ENCODE data around the gene RNASET2. TPM values are rescaled to one million over a fixed set of nuclear protein-coding genes. Genes with fewer than 3 reads are reported as not detected.

Gene RNASET2
- total and polyA plus RNA-seq, 2 of the 13 experiments (the other 11 are each of a cell fraction or from before 2014, with no cell fraction given), result 44.6 to 597 TPM

DNA sequence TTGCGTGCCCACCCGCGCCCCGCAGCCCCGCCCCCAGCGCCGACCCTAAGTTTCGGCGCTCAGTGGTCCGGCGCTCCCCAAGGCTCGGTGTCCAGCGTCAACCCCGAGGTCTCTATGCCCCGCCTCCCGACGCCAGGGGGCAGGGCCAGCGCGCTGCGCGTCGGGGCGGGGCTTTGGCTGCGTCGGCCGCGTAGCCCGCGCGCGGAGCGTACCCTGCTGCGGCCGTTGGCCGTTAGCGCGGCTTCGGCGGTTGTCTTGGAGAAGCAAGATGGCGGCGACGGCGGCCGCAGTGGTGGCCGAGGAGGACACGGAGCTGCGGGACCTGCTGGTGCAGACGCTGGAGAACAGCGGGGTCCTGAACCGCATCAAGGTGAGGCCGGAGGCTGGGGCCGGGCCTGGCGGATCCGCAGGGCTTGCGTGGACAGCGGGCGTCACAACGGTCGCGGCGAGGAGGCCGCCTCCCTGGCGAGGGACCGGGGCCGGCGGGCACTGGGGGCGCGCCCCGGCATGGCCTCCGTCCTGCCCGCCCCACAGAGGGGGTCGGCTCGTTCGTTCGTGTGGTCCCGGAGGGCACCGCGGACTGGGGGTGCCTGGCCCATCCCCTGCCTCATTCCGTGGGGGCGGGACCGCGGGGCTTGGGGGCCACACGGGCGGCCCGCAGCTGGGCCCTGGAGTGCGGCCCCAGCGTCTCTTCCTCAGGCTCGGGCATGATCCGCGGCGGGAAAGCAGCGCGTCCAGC is 43.0 kb upstream of the RNASET2 start, which contains the start of gene CEP43 (continued):
- TF ChIP-seq, protein P1, sequence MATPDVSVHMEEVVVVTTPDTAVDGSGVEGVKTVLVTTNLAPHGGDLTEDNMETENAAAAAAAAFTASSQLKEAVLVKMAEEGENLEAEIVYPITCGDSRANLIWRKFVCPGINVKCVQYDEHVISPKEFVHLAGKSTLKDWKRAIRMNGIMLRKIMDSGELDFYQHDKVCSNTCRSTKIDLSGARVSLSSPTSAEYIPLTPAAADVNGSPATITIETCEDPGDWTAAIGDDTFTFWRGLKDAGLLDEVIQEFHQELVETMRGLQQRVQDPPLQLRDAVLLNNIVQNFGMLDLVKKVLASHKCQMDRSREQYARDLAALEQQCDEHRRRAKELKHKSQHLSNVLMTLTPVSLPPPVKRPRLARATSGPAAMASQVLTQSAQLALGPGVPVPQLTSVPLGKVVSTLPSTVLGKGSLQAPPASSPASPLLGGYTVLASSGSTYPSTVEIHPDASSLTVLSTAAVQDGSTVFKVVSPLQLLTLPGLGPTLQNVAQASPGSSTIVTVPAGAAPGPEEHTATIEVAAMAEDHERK (CRISPR knock-in tag; IDR thresholded peaks at IDR 0.05; ENCODE audit: low read depth), result peak; percentile 97
- TF ChIP-seq ZNF34 (CRISPR knock-in tag; IDR thresholded peaks at IDR 0.05; ENCODE audit: borderline replicate concordance) (0 out of 2 replicates have a peak, but pooled peaks have one; percentile 15), KLF16 (CRISPR knock-in tag; IDR thresholded peaks at IDR 0.05) (peak in 1 of 2 experiments; percentile 85; a peak in 2 of 4 replicates), ZNF274 (CRISPR knock-in tag; IDR thresholded peaks at IDR 0.05) (peak; percentile 20; the same call in 1 of the 2 replicates), ZMYM2 (CRISPR knock-in tag; IDR thresholded peaks at IDR 0.05) (no peak), KMT2A (CRISPR knock-in tag; IDR thresholded peaks at IDR 0.05) (peak; percentile 77), ZNF713 (CRISPR knock-in tag; IDR thresholded peaks at IDR 0.05) (peak; percentile 95; the same call in 1 of the 2 replicates), NFYC (CRISPR knock-in tag; IDR thresholded peaks at IDR 0.05) (peak; percentile 7), ZNF180 (CRISPR knock-in tag; IDR thresholded peaks at IDR 0.05; ENCODE audit: borderline replicate concordance, low read depth) (0 out of 2 replicates have a peak, but pooled peaks have one; percentile 1), MYC (CRISPR knock-in tag; IDR thresholded peaks at IDR 0.05; ENCODE audit: borderline replicate concordance) (peak; percentile 13), SALL2 (CRISPR knock-in tag; IDR thresholded peaks at IDR 0.05) (peak; percentile 91), ZNF260 (CRISPR knock-in tag; IDR thresholded peaks at IDR 0.05; ENCODE audit: borderline replicate concordance, low read depth) (no peak), DR1 (CRISPR knock-in tag; IDR thresholded peaks at IDR 0.05) (peak; percentile 48; the same call in 1 of the 2 replicates), KMT2B (CRISPR knock-in tag; IDR thresholded peaks at IDR 0.05) (peak; percentile 77)
- TF ChIP-seq, protein P2, sequence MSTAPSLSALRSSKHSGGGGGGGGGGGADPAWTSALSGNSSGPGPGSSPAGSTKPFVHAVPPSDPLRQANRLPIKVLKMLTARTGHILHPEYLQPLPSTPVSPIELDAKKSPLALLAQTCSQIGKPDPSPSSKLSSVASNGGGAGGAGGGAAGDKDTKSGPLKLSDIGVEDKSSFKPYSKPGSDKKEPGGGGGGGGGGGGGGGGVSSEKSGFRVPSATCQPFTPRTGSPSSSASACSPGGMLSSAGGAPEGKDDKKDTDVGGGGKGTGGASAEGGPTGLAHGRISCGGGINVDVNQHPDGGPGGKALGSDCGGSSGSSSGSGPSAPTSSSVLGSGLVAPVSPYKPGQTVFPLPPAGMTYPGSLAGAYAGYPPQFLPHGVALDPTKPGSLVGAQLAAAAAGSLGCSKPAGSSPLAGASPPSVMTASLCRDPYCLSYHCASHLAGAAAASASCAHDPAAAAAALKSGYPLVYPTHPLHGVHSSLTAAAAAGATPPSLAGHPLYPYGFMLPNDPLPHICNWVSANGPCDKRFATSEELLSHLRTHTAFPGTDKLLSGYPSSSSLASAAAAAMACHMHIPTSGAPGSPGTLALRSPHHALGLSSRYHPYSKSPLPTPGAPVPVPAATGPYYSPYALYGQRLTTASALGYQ (CRISPR knock-in tag; IDR thresholded peaks at IDR 0.05), result peak; percentile 52
- TF ChIP-seq, protein P3, sequence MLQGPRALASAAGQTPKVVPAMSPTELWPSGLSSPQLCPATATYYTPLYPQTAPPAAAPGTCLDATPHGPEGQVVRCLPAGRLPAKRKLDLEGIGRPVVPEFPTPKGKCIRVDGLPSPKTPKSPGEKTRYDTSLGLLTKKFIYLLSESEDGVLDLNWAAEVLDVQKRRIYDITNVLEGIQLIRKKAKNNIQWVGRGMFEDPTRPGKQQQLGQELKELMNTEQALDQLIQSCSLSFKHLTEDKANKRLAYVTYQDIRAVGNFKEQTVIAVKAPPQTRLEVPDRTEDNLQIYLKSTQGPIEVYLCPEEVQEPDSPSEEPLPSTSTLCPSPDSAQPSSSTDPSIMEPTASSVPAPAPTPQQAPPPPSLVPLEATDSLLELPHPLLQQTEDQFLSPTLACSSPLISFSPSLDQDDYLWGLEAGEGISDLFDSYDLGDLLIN (CRISPR knock-in tag; IDR thresholded peaks at IDR 0.05; ENCODE audit: borderline replicate concordance), result 0 out of 2 replicates have a peak, but pooled peaks have one; percentile 14
- TF ChIP-seq, protein P4, sequence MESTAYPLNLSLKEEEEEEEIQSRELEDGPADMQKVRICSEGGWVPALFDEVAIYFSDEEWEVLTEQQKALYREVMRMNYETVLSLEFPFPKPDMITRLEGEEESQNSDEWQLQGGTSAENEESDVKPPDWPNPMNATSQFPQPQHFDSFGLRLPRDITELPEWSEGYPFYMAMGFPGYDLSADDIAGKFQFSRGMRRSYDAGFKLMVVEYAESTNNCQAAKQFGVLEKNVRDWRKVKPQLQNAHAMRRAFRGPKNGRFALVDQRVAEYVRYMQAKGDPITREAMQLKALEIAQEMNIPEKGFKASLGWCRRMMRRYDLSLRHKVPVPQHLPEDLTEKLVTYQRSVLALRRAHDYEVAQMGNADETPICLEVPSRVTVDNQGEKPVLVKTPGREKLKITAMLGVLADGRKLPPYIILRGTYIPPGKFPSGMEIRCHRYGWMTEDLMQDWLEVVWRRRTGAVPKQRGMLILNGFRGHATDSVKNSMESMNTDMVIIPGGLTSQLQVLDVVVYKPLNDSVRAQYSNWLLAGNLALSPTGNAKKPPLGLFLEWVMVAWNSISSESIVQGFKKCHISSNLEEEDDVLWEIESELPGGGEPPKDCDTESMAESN (CRISPR knock-in tag; conservative IDR thresholded peaks at IDR 0.05), result peak; percentile 98
- TF ChIP-seq, protein P5, sequence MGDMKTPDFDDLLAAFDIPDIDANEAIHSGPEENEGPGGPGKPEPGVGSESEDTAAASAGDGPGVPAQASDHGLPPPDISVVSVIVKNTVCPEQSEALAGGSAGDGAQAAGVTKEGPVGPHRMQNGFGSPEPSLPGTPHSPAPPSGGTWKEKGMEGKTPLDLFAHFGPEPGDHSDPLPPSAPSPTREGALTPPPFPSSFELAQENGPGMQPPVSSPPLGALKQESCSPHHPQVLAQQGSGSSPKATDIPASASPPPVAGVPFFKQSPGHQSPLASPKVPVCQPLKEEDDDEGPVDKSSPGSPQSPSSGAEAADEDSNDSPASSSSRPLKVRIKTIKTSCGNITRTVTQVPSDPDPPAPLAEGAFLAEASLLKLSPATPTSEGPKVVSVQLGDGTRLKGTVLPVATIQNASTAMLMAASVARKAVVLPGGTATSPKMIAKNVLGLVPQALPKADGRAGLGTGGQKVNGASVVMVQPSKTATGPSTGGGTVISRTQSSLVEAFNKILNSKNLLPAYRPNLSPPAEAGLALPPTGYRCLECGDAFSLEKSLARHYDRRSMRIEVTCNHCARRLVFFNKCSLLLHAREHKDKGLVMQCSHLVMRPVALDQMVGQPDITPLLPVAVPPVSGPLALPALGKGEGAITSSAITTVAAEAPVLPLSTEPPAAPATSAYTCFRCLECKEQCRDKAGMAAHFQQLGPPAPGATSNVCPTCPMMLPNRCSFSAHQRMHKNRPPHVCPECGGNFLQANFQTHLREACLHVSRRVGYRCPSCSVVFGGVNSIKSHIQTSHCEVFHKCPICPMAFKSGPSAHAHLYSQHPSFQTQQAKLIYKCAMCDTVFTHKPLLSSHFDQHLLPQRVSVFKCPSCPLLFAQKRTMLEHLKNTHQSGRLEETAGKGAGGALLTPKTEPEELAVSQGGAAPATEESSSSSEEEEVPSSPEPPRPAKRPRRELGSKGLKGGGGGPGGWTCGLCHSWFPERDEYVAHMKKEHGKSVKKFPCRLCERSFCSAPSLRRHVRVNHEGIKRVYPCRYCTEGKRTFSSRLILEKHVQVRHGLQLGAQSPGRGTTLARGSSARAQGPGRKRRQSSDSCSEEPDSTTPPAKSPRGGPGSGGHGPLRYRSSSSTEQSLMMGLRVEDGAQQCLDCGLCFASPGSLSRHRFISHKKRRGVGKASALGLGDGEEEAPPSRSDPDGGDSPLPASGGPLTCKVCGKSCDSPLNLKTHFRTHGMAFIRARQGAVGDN (CRISPR knock-in tag; IDR thresholded peaks at IDR 0.05), result peak; percentile 93

Measured in HepG2 (cell line).